Panc1 (cell line): ENCODE results near the gene UNC45B. TPM values are rescaled to one million over a fixed set of nuclear protein-coding genes. Genes with fewer than 3 reads are reported as not detected.

ENCODE experiments used
- ATAC-seq: fragments of 200-7000 bp; cut with Tn5 transposase; 2 replicates; pipeline ENCODE4 v1.9.1; 2020; ENCODE audit warnings: mild to moderate bottlenecking, moderate library complexity
- BruUV-seq: library from RNA; stranded (reverse); fragments of 400-500 nt; replicated peaks from 2 replicates; lab custom pipeline; 2021; lab: Mats Ljungman, UMichigan
- CTCF ChIA-PET: fragments of 300-600 bp; sonication (Branson Sonifier 250); formaldehyde crosslinking; loops from one replicate; lab custom pipeline; 2022; ENCODE audit warnings: antibody characterized with exemption; lab: Charles Lee
- POLR2A ChIA-PET: fragments of 300-600 bp; sonication (Branson Sonifier 250); formaldehyde crosslinking; loops from one replicate; lab custom pipeline; 2022; ENCODE audit warnings: antibody characterized with exemption; lab: Charles Lee
- DNase-seq: peaks from one replicate; pipeline ENCODE4 v3.0.0-alpha.2; 2010; ENCODE audit warnings: low read depth, low spot score
- H3K27ac ChIP-seq: 2 replicates; pipeline ENCODE4 v1.5.1; 2011; ENCODE audit warnings: mild to moderate bottlenecking, low read length, inconsistent platforms
- H3K27me3 ChIP-seq: fragments of 200-500 bp; sonication (Bioruptor generic); 2 replicates; pipeline ENCODE4 v1.6.0; 2014; ENCODE audit warnings: low read length, inconsistent platforms; ENCODE audit not compliant: control insufficient read depth, insufficient read depth
- H3K36me3 ChIP-seq: fragments of 200-500 bp; sonication (Bioruptor generic); 2 replicates; pipeline ENCODE4 v1.5.1; 2014; ENCODE audit warnings: inconsistent platforms, mild to moderate bottlenecking, low read length, moderate library complexity; ENCODE audit not compliant: control insufficient read depth, insufficient read depth
- H3K4me1 ChIP-seq: 2 replicates; pipeline ENCODE4 v1.5.1; 2011; ENCODE audit warnings: inconsistent platforms, mild to moderate bottlenecking, low read length, moderate library complexity; ENCODE audit not compliant: control insufficient read depth, insufficient read depth
- H3K4me3 ChIP-seq, 2 experiments: 2 replicates each; pipeline ENCODE4 v1.5.1; 2011 to 2012; ENCODE audit warnings: low read depth in 2 of 2, low read length in 2 of 2, mild to moderate bottlenecking in 2 of 2, inconsistent platforms in 1 of 2, moderate library complexity in 1 of 2
- H3K9me3 ChIP-seq: fragments of 200-500 bp; sonication (Bioruptor generic); 2 replicates; pipeline ENCODE4 v1.5.1; 2014; ENCODE audit warnings: low read depth, mild to moderate bottlenecking, inconsistent platforms, low read length, moderate library complexity; ENCODE audit not compliant: control insufficient read depth, insufficient read depth
- POLR2AphosphoS5 ChIP-seq: IDR thresholded peaks from 2 replicates; pipeline ENCODE4 v1.6.1; 2012; ENCODE audit warnings: mild to moderate bottlenecking, low read depth, low read length, moderate library complexity
- SIN3A ChIP-seq: IDR thresholded peaks from 2 replicates; pipeline ENCODE4 v1.6.1; 2012; ENCODE audit warnings: low read depth, mild to moderate bottlenecking, low read length, moderate library complexity, borderline replicate concordance; ENCODE audit not compliant: insufficient read depth
- TCF7L2 ChIP-seq: IDR thresholded peaks from 2 replicates; pipeline ENCODE4 v1.6.1; 2011; ENCODE audit warnings: mild to moderate bottlenecking, low read depth, low read length, inconsistent platforms
- in situ Hi-C: cut with HindIII; loops from 2 replicates; pipeline ENCODE4 v1.10.0; 2016; ENCODE audit warnings: low sequenced_read_pairs, low pct_unique_long_range_greater_than_20kb
- intact Hi-C: fragments of 100-400 bp; cut with micrococcal nuclease; formaldehyde crosslinking; loops from one replicate; pipeline ENCODE4 v1.10.0; 2022; ENCODE audit not compliant: unreplicated experiment
- total RNA-seq: library from RNA; stranded (reverse); gene quantifications from one replicate; pipeline ENCODE4 v1.2.1, GENCODE V29; 2021; ENCODE audit not compliant: unreplicated experiment
- TF ChIP-seq, protein P1 (sequence below), 2 experiments: IDR thresholded peaks; 2 replicates each; pipeline ENCODE4 v1.6.1; 2011 to 2012; ENCODE audit warnings: low read depth in 2 of 2, control low read depth in 1 of 2, low read length in 1 of 2, mild to moderate bottlenecking in 1 of 2, moderate library complexity in 1 of 2; ENCODE audit not compliant: insufficient read depth in 1 of 2
- TF ChIP-seq, protein P2 (sequence below): fragments of 450-650 bp; IDR thresholded peaks from 2 replicates; pipeline ENCODE4 v1.5.1; 2017; ENCODE audit warnings: mild to moderate bottlenecking

The UNC45B gene
- total RNA-seq, 1 experiment from 2014 or later = not detected

DNA sequence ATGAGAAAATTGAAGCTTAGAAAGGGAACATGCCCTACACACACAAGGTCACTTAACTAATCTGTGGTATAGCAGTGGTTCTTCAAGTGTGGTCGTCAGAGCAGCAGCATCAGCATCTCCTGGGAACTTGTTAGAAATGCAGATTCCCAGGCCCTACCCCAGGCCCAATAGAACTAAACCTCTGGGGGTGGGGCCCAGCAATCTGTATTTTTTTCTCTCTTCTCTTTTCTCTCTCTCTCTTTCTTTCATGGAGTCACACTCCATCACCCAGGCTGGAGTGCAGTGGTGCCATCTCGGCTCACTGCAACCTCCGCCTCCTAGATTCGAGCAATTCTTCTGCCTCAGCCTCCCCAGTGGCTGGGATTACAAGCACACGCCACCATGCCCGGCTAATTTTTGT lies 9.4 kb upstream of the UNC45B start:
- DNase-seq (no peak), ATAC-seq (no peak)
- peaks cover 17% of the 10 kb centered on the region for H3K36me3 ChIP-seq
- no peak overlapping the region for H3K4me3 ChIP-seq
- H3K27ac ChIP-seq = no peak overlapping the region
- no peak for TF ChIP-seq TCF7L2
- TF ChIP-seq POLR2AphosphoS5 = no peak
- TF ChIP-seq, protein P1, sequence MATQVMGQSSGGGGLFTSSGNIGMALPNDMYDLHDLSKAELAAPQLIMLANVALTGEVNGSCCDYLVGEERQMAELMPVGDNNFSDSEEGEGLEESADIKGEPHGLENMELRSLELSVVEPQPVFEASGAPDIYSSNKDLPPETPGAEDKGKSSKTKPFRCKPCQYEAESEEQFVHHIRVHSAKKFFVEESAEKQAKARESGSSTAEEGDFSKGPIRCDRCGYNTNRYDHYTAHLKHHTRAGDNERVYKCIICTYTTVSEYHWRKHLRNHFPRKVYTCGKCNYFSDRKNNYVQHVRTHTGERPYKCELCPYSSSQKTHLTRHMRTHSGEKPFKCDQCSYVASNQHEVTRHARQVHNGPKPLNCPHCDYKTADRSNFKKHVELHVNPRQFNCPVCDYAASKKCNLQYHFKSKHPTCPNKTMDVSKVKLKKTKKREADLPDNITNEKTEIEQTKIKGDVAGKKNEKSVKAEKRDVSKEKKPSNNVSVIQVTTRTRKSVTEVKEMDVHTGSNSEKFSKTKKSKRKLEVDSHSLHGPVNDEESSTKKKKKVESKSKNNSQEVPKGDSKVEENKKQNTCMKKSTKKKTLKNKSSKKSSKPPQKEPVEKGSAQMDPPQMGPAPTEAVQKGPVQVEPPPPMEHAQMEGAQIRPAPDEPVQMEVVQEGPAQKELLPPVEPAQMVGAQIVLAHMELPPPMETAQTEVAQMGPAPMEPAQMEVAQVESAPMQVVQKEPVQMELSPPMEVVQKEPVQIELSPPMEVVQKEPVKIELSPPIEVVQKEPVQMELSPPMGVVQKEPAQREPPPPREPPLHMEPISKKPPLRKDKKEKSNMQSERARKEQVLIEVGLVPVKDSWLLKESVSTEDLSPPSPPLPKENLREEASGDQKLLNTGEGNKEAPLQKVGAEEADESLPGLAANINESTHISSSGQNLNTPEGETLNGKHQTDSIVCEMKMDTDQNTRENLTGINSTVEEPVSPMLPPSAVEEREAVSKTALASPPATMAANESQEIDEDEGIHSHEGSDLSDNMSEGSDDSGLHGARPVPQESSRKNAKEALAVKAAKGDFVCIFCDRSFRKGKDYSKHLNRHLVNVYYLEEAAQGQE (IDR thresholded peaks at IDR 0.05; ENCODE audit: insufficient read depth in 1 of 2, low read depth in 2 of 2, low read length in 1 of 2) = no peak
- TF ChIP-seq, protein P2, sequence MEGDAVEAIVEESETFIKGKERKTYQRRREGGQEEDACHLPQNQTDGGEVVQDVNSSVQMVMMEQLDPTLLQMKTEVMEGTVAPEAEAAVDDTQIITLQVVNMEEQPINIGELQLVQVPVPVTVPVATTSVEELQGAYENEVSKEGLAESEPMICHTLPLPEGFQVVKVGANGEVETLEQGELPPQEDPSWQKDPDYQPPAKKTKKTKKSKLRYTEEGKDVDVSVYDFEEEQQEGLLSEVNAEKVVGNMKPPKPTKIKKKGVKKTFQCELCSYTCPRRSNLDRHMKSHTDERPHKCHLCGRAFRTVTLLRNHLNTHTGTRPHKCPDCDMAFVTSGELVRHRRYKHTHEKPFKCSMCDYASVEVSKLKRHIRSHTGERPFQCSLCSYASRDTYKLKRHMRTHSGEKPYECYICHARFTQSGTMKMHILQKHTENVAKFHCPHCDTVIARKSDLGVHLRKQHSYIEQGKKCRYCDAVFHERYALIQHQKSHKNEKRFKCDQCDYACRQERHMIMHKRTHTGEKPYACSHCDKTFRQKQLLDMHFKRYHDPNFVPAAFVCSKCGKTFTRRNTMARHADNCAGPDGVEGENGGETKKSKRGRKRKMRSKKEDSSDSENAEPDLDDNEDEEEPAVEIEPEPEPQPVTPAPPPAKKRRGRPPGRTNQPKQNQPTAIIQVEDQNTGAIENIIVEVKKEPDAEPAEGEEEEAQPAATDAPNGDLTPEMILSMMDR = no peak
- TF ChIP-seq SIN3A = no peak
- H3K9me3 ChIP-seq = no peaks in the 10 kb centered on the region
- intact Hi-C loops (no loop called here), in situ Hi-C loops (no loop called here)
- no TSS peak for BruUV-seq
- ChIA-PET CTCF (no interaction called here), POLR2A (no interaction called here)
- no peaks in the 10 kb centered on the region for H3K27me3 ChIP-seq
- H3K4me1 ChIP-seq = peaks cover 4% of the 10 kb centered on the region; the same call in 1 of the 2 replicates

DNA sequence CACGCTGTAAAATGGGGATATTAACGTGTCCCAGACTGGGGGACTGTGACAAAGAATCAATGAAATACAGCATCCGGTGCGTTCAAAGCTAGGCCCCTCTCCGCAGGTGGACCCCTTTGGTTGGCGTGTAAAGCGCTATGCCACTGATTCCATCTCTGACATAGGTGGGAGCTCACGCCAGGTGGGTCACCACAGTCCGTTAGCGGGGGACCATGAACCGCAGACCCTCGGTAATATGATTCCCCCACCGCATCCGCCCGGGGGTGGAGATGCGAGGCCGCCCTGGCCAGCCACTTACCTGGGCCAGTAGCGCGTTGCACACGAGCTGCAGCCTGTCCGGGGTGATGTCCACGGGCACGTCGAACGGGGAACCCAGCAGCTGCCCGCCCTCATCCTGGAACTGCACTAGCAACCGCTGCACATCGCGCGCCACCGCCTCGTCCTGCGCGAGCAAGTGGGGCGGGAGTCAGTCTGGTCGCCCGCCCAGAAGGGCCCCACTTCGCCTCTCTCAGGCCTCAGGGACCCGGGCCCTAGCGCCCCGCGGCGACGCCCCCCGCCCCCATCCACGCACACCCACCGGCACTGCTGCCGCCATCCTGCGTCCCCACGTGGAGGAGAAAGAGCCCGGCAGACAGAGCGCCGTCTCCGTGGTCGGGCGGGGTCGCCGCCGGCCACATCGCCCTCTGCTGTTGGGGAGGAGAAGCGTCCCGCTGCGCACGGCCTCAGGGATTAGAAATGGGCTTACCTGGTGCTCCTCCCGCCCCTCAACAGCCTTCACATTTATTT lies 5.7 kb upstream of the UNC45B start, which contains the start of gene NLE1:
NLE1 (minus strand) TSS at position 623 of the 786 bp plus-strand sequence; CDS start at position 595, 28 bp downstream.
- in situ Hi-C loops (no loop called here), intact Hi-C loops (no loop called here)
- DNase-seq (no peak), ATAC-seq (peak; percentile 96)
- Histone ChIP-seq H3K4me1 (peaks cover 4% of the 10 kb centered on the region; the same call in 1 of the 2 replicates), H3K9me3 (no peaks in the 10 kb centered on the region), H3K36me3 (0 out of 2 replicates have a peak, but pooled peaks cover 4% of the 10 kb centered on the region), H3K27me3 (no peaks in the 10 kb centered on the region), H3K4me3 (peak within 1 kb of the TSS; percentile 87), H3K27ac (peak within 1 kb of the TSS; percentile 83)
- TSS peak; percentile 92 for BruUV-seq
- ChIA-PET CTCF (interaction anchor here (1.1 kb wide), 1 partner anchor 178 kb away, joined by 3 read pairs; no protein-coding TSS in a partner anchor), POLR2A (no interaction called here)
- TF ChIP-seq SIN3A = peak; percentile 99
- TF ChIP-seq, protein P2 = peak; percentile 98
- 0 out of 2 replicates have a peak, but pooled peaks have one; percentile 43 for TF ChIP-seq TCF7L2
- TF ChIP-seq POLR2AphosphoS5 = peak; percentile 92
- TF ChIP-seq, protein P1 (IDR thresholded peaks at IDR 0.05; ENCODE audit: insufficient read depth in 1 of 2, low read depth in 2 of 2, low read length in 1 of 2) = no peak
